GM18508 (cell line): ENCODE data around the gene PXK.
"Not testable (repeated sequence)": the region's sequence is repeated elsewhere in the genome, so short reads cannot be mapped to it uniquely, and the experiment has no call there.

Source experiments
- ATAC-seq: cut with Tn5 transposase; IDR thresholded peaks from one replicate; pipeline ENCODE4 v1.9.1; 2021; ENCODE audit warnings: moderate number of reproducible peaks; ENCODE audit not compliant: insufficient read depth, unreplicated experiment

PXK gene

GRCh38 chr3:58322793-58323192, 9.9 kb upstream of the PXK start:
- no peak for ATAC-seq

GRCh38 chr3:58323529-58324390, 8.9 kb upstream of the PXK start:
- ATAC-seq = no peak

- no peak for ATAC-seq
These were observed 8.0 kb upstream of the PXK start for GRCh38 chr3:58324391-58325390.

- no peak for ATAC-seq
These were observed 7.1 kb upstream of the PXK start for GRCh38 chr3:58325525-58325992.

GRCh38 chr3:58326267-58326900, 6.3 kb upstream of the PXK start:
- ATAC-seq = no peak

GRCh38 chr3:58329150-58329921, 3.4 kb upstream of the PXK start:
- no peak for ATAC-seq

GRCh38 chr3:58329922-58330413, 2.7 kb upstream of the PXK start:
- no peak for ATAC-seq

- no peak for ATAC-seq
These were observed 1.0 kb upstream of the PXK start for GRCh38 chr3:58331593-58332152.

- ATAC-seq = no peak
These were observed 717 bp downstream of the PXK start for GRCh38 chr3:58333206-58334012.

- ATAC-seq = no peak
These were observed 1.3 kb downstream of the PXK start for GRCh38 chr3:58334013-58334321.

- ATAC-seq = no peak
These were observed 1.8 kb downstream of the PXK start for GRCh38 chr3:58334506-58334884.

- ATAC-seq = no peak
These were observed 2.9 kb downstream of the PXK start for GRCh38 chr3:58335652-58335947.

- no peak for ATAC-seq
These were observed 3.6 kb downstream of the PXK start for GRCh38 chr3:58336135-58336882.

GRCh38 chr3:58337190-58337589, 4.5 kb downstream of the PXK start:
- no peak for ATAC-seq

GRCh38 chr3:58339146-58339545, 6.5 kb downstream of the PXK start:
- not testable (repeated sequence) for ATAC-seq

- no peak for ATAC-seq
These were observed 8.0 kb downstream of the PXK start for GRCh38 chr3:58340594-58341244.

GRCh38 chr3:58341376-58341775, 8.7 kb downstream of the PXK start:
- ATAC-seq = no peak

GRCh38 chr3:58342676-58343075, 10.0 kb downstream of the PXK start:
- no peak for ATAC-seq
